SKM-1 treated with dmso at 0.1 percent for 144 hours (cell line): ENCODE data around the gene SF3B1.
"Not testable (repeated sequence)": the region's sequence is repeated elsewhere in the genome, so short reads cannot be mapped to it uniquely, and the experiment has no call there.

ENCODE experiments used
- DNase-seq: peaks from one replicate; lab custom pipeline; 2025; ENCODE audit not compliant: unreplicated experiment; lab: John Stamatoyannopoulos, UW

SF3B1 gene

GRCh38 chr2:197379308-197379917 is 55.4 kb downstream of the SF3B1 start:
- not testable (repeated sequence) for DNase-seq

GRCh38 chr2:197378494-197379307 is 56.1 kb downstream of the SF3B1 start:
- peak; percentile 50 for DNase-seq

GRCh38 chr2:197378086-197378485 is 56.7 kb downstream of the SF3B1 start:
- DNase-seq = no peak

- no peak for DNase-seq
These were observed 57.2 kb downstream of the SF3B1 start for GRCh38 chr2:197377670-197378069.

GRCh38 chr2:197372592-197372991 is 62.2 kb downstream of the SF3B1 start:
- no peak for DNase-seq

- not testable (repeated sequence) for DNase-seq
These were observed 64.2 kb downstream of the SF3B1 start for GRCh38 chr2:197370664-197371063.

- DNase-seq = no peak
These were observed 64.9 kb downstream of the SF3B1 start for GRCh38 chr2:197369933-197370320.

- DNase-seq = no peak
These were observed 65.4 kb downstream of the SF3B1 start for GRCh38 chr2:197369228-197369932.

- no peak for DNase-seq
These were observed 66.4 kb downstream of the SF3B1 start for GRCh38 chr2:197368412-197368811.

GRCh38 chr2:197363998-197364397 is 70.8 kb downstream of the SF3B1 start:
- DNase-seq = no peak

- no peak for DNase-seq
These were observed 74.1 kb downstream of the SF3B1 start for GRCh38 chr2:197360744-197361156.

GRCh38 chr2:197359859-197360258 is 75.0 kb downstream of the SF3B1 start:
- no peak for DNase-seq

- DNase-seq = no peak
These were observed 75.9 kb downstream of the SF3B1 start for GRCh38 chr2:197358931-197359330.

GRCh38 chr2:197357986-197358385 is 76.8 kb downstream of the SF3B1 start:
- no peak for DNase-seq

GRCh38 chr2:197356136-197356535 is 78.7 kb downstream of the SF3B1 start:
- peak; percentile 20 for DNase-seq

GRCh38 chr2:197354169-197354558 is 80.7 kb downstream of the SF3B1 start:
- no peak for DNase-seq

GRCh38 chr2:197353393-197354168 is 81.2 kb downstream of the SF3B1 start:
- no peak for DNase-seq

- no peak for DNase-seq
These were observed 85.1 kb downstream of the SF3B1 start for GRCh38 chr2:197349699-197350098.

- DNase-seq = peak; percentile 33
These were observed 86.0 kb downstream of the SF3B1 start for GRCh38 chr2:197348721-197349360.

GRCh38 chr2:197345846-197346370 is 88.9 kb downstream of the SF3B1 start:
- no peak for DNase-seq
